Fibroblast of lung (primary cell): ENCODE results near the gene CDK2AP2. TPM values are rescaled to one million over a fixed set of nuclear protein-coding genes. Genes with fewer than 3 reads are reported as not detected.
"Not testable (repeated sequence)": the region's sequence is repeated elsewhere in the genome, so short reads cannot be mapped to it uniquely, and the experiment has no call there.

ENCODE experiments used
- DNase-seq, 2 donors: peaks; one replicate each; pipeline versions ENCODE4 v3.0.0 to v3.0.0-alpha.2; 2010; ENCODE audit warnings: low read depth in 2 of 2
- H2AFZ ChIP-seq: 2 replicates; pipeline ENCODE4 v1.5.1; 2012; ENCODE audit warnings: low read length, control low read depth, inconsistent platforms
- H3K27ac ChIP-seq: 2 replicates; pipeline ENCODE4 v1.5.1; 2011; ENCODE audit warnings: low read length, control low read depth; ENCODE audit not compliant: insufficient read depth
- H3K27me3 ChIP-seq: 2 replicates; pipeline ENCODE4 v1.5.1; 2011; ENCODE audit warnings: mild to moderate bottlenecking, low read length; ENCODE audit not compliant: control insufficient read depth, insufficient read depth
- H3K36me3 ChIP-seq: 2 replicates; pipeline ENCODE4 v1.5.1; 2011; ENCODE audit warnings: low read length; ENCODE audit not compliant: control insufficient read depth, insufficient read depth
- H3K4me1 ChIP-seq: 2 replicates; pipeline ENCODE4 v1.5.1; 2011; ENCODE audit warnings: low read length; ENCODE audit not compliant: control insufficient read depth, insufficient read depth; ENCODE audit errors: extremely low read depth
- H3K4me2 ChIP-seq: 2 replicates; pipeline ENCODE4 v1.5.1; 2011; ENCODE audit warnings: low read length, control low read depth; ENCODE audit not compliant: insufficient read depth; ENCODE audit errors: extremely low read depth
- H3K4me3 ChIP-seq, 4 experiments: fragments of 200-600 bp in 1 of 4; sonication (generic) in 1 of 4; replicated peaks in 1 of 4; 2 replicates each; pipeline ENCODE4 v1.5.1; 2011 to 2016; ENCODE audit warnings: low read length in 4 of 4, low read depth in 3 of 4, mild to moderate bottlenecking in 3 of 4, control low read depth in 2 of 4, inconsistent platforms in 1 of 4, mixed read lengths in 1 of 4; ENCODE audit not compliant: insufficient read depth in 1 of 4; ENCODE audit errors: control extremely low read depth in 1 of 4
- H3K79me2 ChIP-seq: 2 replicates; pipeline ENCODE4 v1.5.1; 2012; ENCODE audit warnings: mild to moderate bottlenecking, low read length, inconsistent platforms; ENCODE audit not compliant: control insufficient read depth, insufficient read depth
- H3K9ac ChIP-seq: 2 replicates; pipeline ENCODE4 v1.5.1; 2011; ENCODE audit warnings: mild to moderate bottlenecking, low read length, control low read depth; ENCODE audit not compliant: insufficient read depth
- H3K9me3 ChIP-seq: 2 replicates; pipeline ENCODE4 v1.5.1; 2012; ENCODE audit warnings: low read depth, low read length; ENCODE audit not compliant: control insufficient read depth, insufficient read depth
- H4K20me1 ChIP-seq: 2 replicates; pipeline ENCODE4 v1.5.1; 2011; ENCODE audit warnings: low read length; ENCODE audit not compliant: control insufficient read depth, insufficient read depth; ENCODE audit errors: extremely low read depth
- EZH2 ChIP-seq: IDR thresholded peaks from 2 replicates; pipeline ENCODE4 v1.5.1; 2012; ENCODE audit warnings: low read length, control low read depth, mild to moderate bottlenecking; ENCODE audit errors: missing control alignments
- polyA plus RNA-seq, 2 donors: library from polyadenylated mRNA; depleted of rRNA in 1 of 2; stranded (reverse) in 1 of 2; unstranded in 1 of 2; fragments of >200 nt; gene quantifications; 2 replicates each; pipeline ENCODE4 v1.2.1, GENCODE V29; 2011 to 2012; ENCODE audit warnings: missing spikeins in 1 of 2
- total RNA-seq: library from RNA; depleted of rRNA; stranded (reverse); fragments of >200 nt; gene quantifications from 2 replicates; pipeline ENCODE4 v1.2.1, GENCODE V29; 2014
- TF ChIP-seq, protein P1 (sequence below), 2 donors: IDR thresholded peaks in 1 of 2; conservative IDR thresholded peaks in 1 of 2; 1 replicate in 1 of 2; 2 replicates in 1 of 2; pipeline ENCODE4 v1.5.1; 2011 to 2012; ENCODE audit warnings: low read length in 2 of 2, control low read depth in 1 of 2, inconsistent platforms in 1 of 2, low read depth in 1 of 2, mild to moderate bottlenecking in 1 of 2

The CDK2AP2 gene
- total and polyA plus RNA-seq, 2 donors (not counting 1 experiment from before 2014, with no cell fraction given), result 7.8 to 19.0 TPM

DNA sequence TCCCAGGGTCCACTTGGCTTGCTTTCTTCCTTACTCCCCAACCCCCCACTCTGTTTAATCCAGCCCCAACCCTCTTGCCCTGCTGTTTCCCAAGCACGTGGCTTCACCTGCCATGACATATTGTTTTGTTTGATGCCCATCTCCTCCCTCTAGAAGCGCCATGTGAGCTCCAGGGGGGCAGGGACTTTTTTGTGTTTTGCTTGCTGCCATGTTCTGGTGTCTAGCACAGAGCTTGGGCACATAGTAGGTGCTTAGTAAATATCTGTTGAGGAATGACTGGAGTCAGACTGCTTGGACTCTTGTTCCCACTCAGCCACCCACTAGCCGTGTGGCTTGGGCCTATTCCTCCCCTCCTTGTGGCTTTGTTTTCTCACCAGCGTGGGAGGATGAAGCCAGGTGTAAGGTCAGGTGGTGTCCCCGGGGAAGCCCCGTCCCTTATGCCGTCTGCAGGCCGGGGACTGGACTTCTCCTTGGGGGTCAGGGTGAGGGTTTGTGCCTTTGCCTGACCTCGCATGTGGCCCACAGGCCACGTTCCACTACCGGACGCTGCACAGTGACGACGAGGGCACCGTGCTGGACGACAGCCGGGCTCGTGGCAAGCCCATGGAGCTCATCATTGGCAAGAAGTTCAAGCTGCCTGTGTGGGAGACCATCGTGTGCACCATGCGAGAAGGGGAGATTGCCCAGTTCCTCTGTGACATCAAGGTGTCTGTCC lies 21.3 kb downstream of the CDK2AP2 start:
- Histone ChIP-seq H3K9ac (no peak overlapping the region), H3K27ac (no peak overlapping the region), H3K4me2 (no peak overlapping the region), H3K4me3 (no peak overlapping the region), H3K9me3 (no peaks in the 10 kb centered on the region), H3K27me3 (no peaks in the 10 kb centered on the region), H2AFZ (no peak overlapping the region), H4K20me1 (no peaks in the 10 kb centered on the region), H3K36me3 (peaks cover 6% of the 10 kb centered on the region), H3K79me2 (no peaks in the 10 kb centered on the region), H3K4me1 (peaks cover 7% of the 10 kb centered on the region)
- no peak for DNase-seq
- TF ChIP-seq, protein P1, sequence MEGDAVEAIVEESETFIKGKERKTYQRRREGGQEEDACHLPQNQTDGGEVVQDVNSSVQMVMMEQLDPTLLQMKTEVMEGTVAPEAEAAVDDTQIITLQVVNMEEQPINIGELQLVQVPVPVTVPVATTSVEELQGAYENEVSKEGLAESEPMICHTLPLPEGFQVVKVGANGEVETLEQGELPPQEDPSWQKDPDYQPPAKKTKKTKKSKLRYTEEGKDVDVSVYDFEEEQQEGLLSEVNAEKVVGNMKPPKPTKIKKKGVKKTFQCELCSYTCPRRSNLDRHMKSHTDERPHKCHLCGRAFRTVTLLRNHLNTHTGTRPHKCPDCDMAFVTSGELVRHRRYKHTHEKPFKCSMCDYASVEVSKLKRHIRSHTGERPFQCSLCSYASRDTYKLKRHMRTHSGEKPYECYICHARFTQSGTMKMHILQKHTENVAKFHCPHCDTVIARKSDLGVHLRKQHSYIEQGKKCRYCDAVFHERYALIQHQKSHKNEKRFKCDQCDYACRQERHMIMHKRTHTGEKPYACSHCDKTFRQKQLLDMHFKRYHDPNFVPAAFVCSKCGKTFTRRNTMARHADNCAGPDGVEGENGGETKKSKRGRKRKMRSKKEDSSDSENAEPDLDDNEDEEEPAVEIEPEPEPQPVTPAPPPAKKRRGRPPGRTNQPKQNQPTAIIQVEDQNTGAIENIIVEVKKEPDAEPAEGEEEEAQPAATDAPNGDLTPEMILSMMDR (conservative IDR thresholded peaks at IDR 0.05 in 1 of 2, IDR thresholded peaks at IDR 0.05 in 1 of 2; ENCODE audit: low read depth in 1 of 2, low read length in 2 of 2), result no peak
- TF ChIP-seq EZH2, result no peak

- H3K27ac ChIP-seq, H3K9ac ChIP-seq, H3K4me2 ChIP-seq, H4K20me1 ChIP-seq, H3K9me3 ChIP-seq, H2AFZ ChIP-seq, H3K4me1 ChIP-seq, H3K4me3 ChIP-seq, H3K79me2 ChIP-seq, H3K27me3 ChIP-seq, DNase-seq, H3K36me3 ChIP-seq: not testable (repeated sequence)
Measured at GRCh38 chr11:67485873-67486361, 22.0 kb downstream of the CDK2AP2 start.

DNA sequence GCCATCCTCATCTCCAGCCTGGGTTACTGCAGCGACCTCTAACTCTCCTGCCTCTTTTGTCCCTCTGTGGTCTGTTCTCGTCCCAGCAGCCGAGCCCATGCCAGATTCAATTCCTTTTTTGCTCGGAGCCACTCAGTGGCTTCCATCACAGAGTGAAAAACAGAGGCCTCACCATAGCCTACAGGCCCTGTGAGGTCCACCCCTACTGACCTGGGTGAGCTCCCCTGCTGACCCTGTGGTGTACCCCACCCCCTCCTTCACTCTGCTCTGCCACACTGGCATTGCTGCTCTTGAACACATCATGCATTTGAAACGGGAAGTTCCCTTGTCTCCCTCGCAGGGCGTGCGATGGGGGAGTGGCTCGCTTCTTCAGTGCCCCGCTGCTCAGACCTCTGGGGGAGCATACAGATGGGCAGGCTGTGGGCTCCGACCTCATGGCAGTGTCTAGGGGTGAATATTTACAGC lies 23.1 kb downstream of the CDK2AP2 start:
- no peak overlapping the region for H3K27ac ChIP-seq
- TF ChIP-seq, protein P1 (conservative IDR thresholded peaks at IDR 0.05 in 1 of 2, IDR thresholded peaks at IDR 0.05 in 1 of 2; ENCODE audit: low read depth in 1 of 2, low read length in 2 of 2), result no peak
- TF ChIP-seq EZH2, result no peak
- no peaks in the 10 kb centered on the region for H3K9me3 ChIP-seq
- H3K4me1 ChIP-seq, result peaks cover 7% of the 10 kb centered on the region
- H3K27me3 ChIP-seq, result no peaks in the 10 kb centered on the region
- no peak overlapping the region for H2AFZ ChIP-seq
- no peaks in the 10 kb centered on the region for H4K20me1 ChIP-seq
- H3K36me3 ChIP-seq, result peaks cover 2% of the 10 kb centered on the region
- no peak for DNase-seq
- no peaks in the 10 kb centered on the region for H3K79me2 ChIP-seq
- H3K4me3 ChIP-seq, result no peak overlapping the region
- H3K4me2 ChIP-seq, result no peak overlapping the region
- H3K9ac ChIP-seq, result no peak overlapping the region
